Measurements from ENCODE around the gene TSC22D2.

Gene TSC22D2

DNA sequence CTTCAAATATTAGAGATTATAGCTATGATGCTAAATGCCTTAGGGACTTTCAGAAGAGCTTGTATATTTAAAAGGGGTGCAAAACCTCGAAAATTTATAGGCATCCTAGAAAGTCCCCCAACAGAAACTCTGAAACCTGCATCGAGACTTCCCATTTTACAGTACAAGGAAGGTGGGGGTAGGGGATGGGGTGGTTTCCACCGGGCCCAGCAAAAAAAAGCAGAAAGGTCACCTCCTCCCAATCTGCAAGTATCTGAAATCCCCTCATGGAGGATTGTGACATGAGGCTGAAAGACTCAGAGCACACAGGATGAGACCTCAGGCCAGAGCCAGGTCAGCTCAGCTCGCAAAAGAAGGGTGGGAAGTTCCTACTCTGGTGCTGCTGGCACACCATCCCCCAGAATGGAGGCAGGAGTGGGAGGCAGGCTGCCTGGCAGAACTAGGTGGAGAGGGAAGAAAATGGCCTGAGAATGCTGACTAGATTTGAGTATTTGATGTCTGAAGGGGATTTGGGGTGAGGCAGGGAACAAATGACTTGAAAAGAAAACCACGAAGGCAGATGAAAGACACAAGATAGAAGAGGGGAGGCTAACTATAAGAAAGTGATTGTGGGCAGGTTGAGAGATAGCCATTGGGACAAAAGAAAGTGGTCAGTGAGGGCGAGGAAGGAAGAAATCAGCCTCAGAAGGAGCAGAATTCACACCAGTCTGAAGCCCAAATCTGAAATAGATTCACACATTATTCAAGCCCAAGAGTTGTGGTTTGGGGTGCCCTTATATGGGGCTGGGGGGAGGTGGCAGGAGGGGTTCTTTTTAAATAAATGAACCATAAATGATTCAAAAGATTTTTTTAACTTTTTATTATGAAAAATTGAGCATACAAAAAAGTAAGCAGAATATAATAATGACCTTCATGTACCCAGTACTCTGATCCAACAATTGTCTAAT is 22.5 kb upstream of the TSC22D2 start:
- DNase-seq, result no peak

DNA sequence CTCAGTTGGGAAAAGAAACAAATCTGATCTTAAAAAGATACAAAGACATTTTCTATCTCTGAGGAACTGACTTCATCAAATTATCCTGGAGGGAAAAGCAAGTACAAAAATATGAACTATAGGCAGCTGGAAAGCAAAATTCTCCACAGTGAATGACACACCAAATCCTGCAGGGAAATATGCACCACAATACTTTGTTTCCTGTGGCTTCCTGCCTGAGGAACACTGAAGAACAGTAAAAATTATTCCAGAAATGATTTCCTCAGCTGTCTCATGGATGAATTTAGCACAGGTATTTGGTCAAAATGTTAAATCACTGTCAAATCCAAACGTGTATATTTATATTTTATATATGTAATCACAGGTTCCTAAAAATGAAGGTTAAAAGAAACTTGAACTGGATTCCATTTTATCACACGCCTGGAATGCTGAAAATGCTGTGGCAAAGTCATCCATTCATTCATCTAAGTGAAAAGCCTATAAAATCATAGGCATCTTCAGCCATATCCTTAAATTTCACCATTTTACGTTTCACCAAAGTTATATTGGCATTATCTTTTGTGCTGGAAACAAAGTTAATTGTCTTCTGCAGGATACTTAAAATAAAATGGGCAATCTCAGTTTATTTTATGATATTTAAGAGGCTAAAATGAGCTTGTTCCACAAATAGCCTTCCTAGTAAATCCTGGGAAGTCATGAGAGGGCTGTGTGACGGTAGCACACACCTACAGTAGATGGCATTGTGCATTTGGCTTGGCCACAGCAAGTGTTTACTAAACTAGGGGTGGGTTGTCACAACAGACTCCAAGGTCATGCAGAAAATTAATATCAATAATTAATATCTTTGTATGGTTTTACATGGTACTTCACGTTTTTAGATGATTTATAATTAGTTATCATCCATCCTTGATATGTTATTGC is 19.3 kb upstream of the TSC22D2 start:
- DNase-seq, result no peak

DNA sequence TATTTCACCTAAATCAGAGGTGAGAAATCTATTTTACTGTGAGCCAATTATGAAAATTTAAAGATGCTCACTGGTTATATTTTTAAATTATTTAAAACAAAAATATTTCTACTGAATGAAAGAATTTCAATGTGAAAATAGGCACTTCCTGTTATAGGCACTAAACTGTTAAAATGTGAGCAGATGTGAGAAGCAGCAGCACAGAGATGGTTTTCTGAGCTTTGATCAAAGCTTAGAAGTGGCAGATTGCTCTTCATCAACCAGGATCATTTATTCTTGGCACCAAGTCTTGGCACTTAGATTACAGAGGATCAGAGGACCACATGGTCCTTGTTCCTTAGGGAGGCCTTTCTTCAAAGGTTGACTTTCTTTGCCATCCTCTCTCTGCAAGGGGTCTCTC is 18.0 kb upstream of the TSC22D2 start:
- no peak for DNase-seq

DNA sequence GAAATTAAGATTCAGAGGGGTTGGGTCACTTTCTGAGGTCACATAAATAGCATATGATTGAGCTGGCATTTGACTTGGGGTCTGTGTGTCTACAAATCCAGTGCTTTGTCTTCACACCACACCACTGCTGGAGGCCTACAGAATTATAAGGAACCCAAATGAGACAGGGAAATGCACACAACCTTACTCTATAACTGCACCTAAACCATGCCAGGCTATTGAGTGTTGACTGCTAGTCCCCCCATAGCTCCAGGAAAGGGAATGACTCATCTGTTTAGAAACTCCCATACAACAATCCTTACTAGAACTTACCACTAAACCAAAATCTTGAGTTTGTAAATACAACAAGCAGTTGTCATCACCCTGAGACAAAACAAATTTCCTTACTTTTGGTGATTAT is 16.9 kb upstream of the TSC22D2 start:
- DNase-seq, result no peak

DNA sequence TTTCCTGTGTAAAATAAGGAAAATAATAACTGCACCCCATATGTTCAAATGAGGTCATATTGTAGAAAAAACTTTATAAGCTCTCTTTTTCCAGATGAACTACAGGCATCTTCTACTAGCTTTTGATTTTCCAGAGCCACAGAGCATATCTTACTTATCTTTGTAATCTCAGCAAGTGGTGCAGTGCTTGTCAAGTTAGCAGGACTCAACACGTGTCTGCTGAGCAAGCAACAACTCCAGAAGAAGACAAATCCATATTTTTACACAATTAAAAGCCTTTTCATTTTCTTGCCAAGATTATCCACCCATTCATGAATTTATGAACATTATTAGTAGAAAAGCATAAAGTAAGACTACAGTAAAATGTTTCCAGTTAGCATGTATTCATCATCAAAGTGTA is 14.4 kb upstream of the TSC22D2 start:
- DNase-seq, result no peak

DNA sequence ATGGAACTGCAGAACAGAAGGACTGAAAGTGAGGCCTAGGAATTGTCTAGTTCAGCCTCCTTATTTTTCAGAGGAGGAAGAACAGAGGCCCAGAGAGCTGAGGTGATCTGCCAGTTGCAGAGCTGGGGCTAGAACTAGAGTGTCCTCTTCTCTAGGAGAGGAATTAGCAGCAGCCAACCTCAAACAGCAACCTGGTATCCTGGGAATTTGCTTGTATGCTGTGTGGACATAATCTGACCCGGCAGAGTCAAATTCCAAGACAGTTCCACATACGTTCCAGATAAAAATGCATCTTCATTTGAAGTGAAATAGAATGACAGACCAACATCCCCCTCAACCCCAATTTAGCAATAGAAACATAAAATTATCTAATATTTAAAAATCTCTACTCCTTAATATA is 13.5 kb upstream of the TSC22D2 start:
- DNase-seq, result no peak

DNA sequence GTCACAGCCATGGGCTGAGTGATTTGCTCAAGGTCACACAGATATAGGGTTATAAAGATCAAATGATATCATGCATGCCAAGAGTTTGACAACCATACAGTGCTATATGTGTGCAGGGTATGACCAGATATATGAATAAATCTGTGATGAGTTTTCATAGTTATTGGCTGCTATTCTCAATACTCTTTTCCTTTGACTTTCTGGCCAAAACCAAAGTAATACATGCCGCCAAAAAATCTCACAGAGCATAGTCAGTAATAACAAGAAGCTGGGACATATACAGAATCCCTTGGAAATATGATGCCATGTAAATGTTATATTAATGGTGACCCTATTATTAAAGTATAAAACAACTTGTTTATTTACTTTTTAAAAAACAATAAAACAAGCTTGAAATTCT is 11.6 kb upstream of the TSC22D2 start:
- DNase-seq, result no peak

DNA sequence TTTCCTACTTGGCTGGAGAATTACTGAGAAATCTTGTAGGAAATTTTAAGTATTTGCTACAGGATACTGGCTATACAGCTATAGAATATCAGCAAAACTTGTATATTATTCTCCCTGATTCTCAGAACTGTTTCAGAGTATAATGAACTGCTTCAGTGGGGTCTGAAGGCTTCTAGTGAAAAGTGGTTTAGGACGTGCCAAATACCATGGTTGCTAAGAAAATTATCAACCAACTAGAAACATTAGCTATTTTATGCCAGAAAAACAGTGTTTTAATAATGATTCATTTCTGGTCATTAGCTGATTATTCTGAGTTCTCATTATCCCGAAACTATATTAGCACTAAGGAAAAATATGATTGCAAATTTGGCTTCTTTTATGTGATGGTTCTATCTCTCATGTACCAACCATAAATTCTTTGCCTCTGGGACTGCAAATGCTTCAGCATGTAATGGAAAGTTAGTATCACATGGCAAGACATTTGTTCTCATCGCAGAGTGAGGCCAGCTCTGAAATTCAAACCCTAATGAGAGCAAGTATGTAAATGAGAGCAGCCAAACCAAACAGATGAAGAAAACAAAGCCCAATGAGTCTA is 11.0 kb upstream of the TSC22D2 start:
- DNase-seq, result no peak

DNA sequence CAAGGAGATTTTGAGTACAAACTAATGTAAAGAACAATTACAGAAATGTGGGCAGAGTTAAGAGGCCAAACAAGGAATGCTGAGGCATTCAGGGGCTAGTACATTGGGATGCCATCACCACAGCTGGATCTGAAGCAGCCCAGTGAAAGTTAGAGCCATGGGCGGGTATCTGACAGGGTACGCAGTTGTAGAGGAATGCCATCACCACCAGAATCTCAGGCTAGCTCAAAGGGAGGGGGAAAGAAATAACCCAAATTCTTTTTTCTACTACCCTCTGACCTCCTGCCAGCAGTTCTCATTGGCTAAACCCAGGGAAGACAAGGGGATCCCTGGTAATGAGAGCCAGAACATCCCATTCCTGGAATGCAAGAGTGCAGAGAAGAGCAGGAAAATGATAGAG is 9.0 kb upstream of the TSC22D2 start:
- DNase-seq, result no peak

DNA sequence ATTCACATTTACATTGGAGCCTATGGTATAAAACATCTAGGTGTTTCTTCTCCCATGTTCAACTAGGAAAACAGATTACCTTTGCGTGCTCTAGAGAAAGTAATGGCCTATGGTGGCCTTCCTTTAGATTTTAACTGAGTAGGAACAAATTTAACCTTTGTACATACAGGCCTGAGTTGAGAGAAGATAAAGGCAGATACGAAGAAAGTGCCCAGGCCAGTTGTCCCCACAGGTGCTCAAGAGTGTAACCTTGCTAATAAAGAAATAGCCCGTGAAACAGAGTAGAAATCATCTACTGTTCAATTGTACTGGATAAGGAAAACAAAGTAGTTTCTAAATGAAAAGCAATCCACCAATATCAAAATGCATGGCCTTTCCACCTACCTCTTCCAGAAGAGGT is 6.8 kb upstream of the TSC22D2 start:
- no peak for DNase-seq

DNA sequence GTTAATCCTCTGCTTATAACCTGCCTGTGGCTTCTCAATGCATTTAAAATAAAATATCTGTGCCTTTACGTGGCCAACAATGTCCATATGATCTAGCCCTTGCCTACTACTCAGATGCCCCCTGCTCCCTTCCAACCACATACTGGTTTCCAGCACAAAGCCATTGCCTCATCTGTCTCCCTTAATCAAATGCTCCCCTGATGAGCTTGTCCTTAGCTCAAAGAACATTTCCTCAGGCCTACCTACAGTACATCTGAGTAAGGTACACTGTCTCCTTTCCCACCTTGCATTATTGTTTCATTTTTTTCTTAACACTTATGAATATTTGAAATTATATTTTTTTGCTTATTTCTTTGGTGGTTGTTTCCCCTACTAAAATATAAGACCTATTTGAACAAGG is 5.9 kb upstream of the TSC22D2 start:
- DNase-seq, result no peak

DNA sequence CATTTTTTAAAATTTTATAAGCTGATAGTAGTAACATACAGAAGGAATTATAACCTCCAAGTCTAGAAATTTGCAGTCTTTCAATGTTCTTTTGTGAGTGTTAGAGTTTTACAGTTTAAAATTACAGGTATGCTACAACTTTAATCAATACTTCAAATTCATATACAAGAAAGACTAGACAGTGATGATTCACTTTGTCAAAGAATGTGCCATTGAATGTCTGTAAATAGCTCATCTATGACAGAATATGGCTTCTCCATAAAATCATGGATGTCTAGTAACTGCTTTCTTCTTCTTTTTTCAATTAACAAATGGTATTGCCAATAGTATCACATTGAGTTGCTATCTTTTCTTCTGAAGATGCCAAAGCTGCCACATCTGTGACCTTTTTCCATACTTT is 4.1 kb upstream of the TSC22D2 start:
- no peak for DNase-seq

DNA sequence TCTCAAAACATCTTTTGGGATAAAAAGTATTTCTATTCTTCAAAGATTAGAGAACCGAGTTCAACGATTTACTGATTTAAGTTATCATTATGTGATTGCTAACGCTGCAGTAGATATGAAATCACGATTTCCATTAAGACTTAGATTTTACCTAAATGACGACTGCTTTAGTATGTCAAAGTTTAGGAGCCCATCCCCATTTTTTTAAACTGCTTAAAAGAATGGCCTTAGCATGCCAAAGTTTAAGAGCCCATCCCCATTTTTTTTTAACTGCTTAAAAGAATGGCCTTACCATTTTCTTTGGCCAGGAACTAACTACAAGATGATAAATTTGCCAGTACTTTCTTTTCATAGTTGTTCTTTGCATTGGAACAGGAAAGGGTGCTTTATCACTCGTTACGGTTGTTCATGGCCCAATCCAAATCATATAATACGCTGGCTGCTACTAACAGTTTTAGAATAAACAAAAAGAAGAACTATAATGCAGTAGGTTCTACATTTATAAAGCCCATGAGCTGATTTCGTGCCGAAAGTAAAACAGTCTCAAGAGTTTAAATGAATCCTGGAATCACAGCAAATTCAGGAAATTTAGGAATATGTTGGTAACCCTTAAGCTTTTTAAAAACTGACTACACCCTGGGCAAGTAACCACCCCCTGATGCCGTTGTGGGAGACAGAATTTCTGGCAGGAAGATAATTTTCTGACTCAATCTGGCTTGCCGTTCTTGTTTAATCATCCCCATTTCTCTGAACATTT is 869 bp upstream of the TSC22D2 start:
- no peak for DNase-seq

DNA sequence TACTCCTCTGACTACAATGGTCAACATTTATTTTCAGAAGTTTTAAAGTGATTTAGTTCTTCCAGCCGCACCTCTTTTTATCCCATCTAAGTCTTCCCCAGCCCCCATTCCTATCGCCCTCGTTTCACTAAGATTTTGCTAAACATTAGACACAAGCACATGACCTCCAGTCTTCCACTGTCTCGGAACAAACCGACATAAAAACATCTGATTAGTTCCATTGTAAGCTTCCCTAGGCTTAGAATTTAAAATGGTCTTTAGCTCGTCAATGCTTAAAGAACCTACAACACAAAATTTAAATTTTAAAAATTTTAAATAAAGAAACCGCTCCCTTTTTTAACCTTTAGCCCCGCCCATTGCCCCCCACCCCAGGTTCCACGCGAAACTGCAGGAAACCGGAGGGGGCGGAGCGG is 284 bp upstream of the TSC22D2 start:
- peak; percentile 66 for DNase-seq

DNA sequence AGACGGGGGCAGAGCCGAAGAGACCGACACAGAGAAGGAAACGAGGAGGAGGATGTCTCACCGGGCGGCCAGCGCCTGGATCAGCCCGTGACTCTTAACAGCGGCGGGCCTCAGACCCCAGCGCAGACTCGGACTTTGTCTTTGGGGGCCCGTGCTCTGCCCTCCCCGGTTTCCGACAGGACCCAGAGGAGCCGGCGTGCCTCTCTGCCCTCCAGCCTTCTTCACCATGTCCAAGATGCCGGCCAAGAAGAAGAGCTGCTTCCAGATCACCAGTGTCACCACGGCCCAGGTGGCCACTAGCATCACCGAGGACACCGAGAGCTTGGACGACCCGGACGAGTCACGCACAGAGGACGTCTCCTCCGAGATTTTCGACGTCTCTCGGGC is 1.0 kb downstream of the TSC22D2 start:
- DNase-seq, result no peak

DNA sequence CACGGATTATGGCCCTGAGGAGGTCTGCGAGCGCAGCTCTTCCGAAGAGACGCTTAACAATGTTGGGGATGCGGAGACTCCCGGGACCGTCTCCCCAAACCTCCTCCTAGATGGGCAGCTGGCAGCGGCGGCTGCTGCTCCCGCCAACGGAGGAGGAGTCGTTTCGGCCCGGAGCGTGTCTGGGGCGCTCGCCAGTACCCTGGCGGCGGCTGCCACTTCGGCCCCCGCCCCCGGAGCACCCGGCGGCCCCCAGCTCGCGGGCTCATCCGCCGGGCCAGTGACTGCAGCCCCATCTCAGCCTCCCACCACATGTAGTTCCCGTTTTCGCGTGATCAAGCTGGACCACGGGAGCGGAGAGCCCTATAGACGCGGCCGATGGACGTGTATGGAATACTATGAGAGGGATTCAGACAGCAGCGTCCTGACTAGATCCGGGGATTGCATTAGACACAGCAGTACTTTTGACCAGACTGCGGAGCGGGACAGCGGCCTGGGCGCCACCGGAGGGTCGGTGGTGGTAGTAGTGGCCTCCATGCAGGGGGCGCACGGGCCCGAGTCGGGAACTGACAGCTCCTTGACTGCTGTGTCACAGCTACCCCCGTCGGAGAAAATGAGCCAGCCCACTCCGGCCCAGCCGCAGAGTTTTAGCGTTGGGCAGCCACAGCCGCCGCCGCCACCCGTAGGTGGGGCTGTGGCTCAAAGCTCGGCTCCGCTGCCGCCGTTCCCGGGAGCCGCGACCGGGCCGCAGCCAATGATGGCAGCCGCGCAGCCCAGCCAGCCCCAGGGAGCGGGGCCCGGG is 1.6 kb downstream of the TSC22D2 start:
- DNase-seq, result peak; percentile 15

DNA sequence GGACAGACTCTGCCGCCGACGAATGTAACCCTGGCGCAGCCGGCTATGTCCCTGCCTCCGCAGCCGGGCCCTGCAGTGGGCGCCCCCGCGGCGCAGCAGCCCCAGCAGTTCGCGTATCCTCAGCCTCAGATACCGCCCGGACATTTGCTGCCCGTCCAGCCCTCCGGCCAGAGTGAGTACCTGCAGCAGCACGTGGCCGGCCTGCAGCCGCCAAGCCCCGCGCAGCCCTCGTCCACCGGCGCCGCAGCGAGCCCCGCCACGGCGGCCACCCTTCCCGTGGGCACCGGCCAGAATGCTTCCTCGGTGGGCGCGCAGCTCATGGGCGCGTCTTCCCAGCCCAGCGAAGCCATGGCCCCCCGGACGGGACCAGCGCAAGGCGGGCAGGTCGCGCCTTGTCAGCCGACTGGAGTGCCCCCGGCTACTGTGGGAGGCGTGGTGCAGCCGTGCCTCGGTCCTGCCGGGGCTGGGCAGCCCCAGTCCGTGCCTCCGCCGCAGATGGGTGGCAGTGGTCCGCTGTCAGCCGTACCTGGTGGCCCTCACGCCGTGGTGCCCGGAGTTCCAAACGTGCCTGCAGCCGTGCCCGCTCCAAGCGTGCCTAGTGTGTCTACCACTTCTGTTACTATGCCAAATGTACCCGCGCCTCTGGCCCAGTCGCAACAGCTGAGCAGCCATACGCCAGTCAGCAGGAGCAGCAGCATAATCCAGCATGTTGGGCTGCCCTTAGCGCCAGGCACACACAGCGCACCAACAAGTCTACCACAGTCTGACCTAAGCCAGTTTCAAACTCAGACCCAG is 2.4 kb downstream of the TSC22D2 start:
- no peak for DNase-seq

DNA sequence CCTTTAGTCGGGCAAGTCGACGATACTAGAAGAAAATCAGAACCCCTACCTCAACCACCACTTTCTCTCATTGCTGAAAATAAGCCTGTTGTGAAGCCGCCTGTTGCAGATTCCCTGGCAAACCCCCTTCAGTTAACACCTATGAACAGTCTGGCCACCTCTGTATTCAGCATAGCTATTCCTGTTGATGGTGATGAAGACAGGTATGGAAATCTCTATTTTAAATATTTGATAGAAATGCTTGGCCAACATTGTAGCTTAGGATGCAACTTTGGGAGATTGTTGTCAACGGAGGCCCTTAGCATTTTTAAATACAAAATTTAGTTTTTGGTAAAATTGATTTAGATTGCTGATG is 3.0 kb downstream of the TSC22D2 start:
- DNase-seq, result no peak

DNA sequence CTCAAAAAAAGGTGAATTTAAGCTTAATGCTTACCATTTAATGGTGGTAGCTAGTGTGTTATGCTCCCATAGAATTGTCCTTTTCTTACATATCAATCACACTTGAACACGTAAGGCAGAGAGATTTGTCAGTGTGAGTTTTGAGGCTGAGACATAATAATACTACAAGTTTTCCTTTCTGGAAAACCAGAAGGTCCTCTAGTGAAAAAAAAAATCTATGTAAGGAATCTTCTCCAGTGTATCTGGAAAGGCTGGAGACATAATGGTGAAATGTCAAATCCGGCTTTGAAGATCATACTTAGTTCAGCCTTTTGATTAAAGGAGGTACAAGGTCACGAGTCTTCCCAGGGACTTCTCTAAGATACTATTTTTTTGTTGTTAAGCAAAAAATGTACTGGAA is 3.4 kb downstream of the TSC22D2 start:
- DNase-seq, result no peak

DNA sequence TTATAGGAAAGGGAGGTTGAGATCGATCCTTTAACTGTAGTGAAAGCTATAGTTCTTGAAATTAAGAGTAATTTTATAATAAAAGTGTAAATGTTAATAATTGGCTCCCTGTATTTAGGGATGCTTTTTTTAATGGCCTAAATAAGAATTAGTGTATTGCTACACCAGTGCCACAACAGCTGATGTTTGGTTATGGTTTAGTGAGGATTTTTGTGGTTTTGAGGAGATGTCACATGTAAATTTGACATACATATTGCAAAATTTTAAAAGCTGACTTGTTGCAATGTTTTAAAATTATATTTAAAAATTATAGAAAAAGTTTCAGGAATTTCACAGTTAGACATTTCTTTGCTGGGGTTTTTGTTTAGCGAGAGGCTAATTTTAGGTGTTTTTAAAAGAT is 3.9 kb downstream of the TSC22D2 start:
- no peak for DNase-seq

DNA sequence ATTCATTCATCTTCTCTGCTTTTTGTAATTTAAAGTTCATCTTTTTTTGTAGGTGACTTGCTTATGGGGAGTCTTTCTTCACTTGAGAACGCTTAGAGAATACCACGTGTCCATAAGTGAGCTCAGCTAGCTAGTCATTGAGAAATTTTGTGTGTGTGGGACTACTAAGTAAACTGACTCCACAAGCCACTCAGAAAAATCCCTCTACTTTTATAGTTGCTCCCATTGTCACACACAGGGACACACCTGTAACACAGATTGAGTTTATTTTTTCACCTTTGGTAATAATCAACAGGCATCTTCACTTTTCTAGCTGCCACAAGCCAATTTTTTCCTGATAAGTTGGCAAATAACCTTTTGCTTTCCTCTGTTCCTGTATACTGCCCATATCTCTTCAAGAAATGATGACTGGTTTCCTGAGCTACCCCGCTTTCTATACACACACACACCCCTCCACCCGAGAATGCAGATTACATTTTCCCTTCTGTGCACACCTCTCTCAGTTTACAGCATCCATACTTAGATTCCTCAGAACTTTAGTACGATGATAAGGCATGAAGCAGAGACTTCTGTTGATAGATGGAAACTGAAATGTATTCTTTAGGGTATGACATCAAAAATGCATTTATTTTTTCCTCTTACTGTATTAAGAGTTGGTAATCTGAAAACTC is 4.6 kb downstream of the TSC22D2 start:
- peak; percentile 28 for DNase-seq
